WTC11 (cell line): ENCODE results near the gene SLC25A22. TPM values are rescaled to one million over a fixed set of nuclear protein-coding genes. Genes with fewer than 3 reads are reported as not detected.

Source experiments
- ATAC-seq: fragments of 200-7000 bp; cut with Tn5 transposase; 2 replicates; pipeline ENCODE4 v1.10.0; 2021; ENCODE audit warnings: mild to moderate bottlenecking, moderate library complexity
- CTCF ChIA-PET: fragments of 300-600 bp; sonication (Branson Sonifier 250); formaldehyde crosslinking; loops from one replicate; lab custom pipeline; 2021; ENCODE audit warnings: antibody characterized with exemption; lab: Charles Lee
- POLR2A ChIA-PET: fragments of 350-600 bp; sonication (Branson Sonifier 250); formaldehyde crosslinking; loops from one replicate; lab custom pipeline; 2021; ENCODE audit warnings: antibody characterized with exemption; lab: Charles Lee
- DNase-seq: peaks from one replicate; pipeline ENCODE4 v3.0.0; 2021; ENCODE audit warnings: low spot score
- H3K27ac Mint-ChIP-seq: 2 replicates; pipeline ENCODE4 v1.8.0; 2021; ENCODE audit warnings: mixed read lengths
- H3K27me3 Mint-ChIP-seq: 2 replicates; pipeline ENCODE4 v1.8.0; 2021; ENCODE audit warnings: low read depth, mild to moderate bottlenecking, moderate library complexity, mixed read lengths
- H3K36me3 Mint-ChIP-seq: 2 replicates; pipeline ENCODE4 v1.8.0; 2021; ENCODE audit warnings: mixed read lengths
- H3K4me1 Mint-ChIP-seq: 2 replicates; pipeline ENCODE4 v1.8.0; 2022; ENCODE audit warnings: mixed read lengths
- H3K4me3 Mint-ChIP-seq: 2 replicates; pipeline ENCODE4 v1.8.0; 2021; ENCODE audit warnings: mild to moderate bottlenecking, moderate library complexity, mixed read lengths
- H3K9me3 Mint-ChIP-seq: 2 replicates; pipeline ENCODE4 v1.8.0; 2021; ENCODE audit warnings: mixed read lengths
- ELF4 ChIP-seq: sonication (generic); formaldehyde crosslinking; IDR thresholded peaks from 2 replicates; pipeline ENCODE4 v1.8.1; 2022; ENCODE audit warnings: low read depth, mild to moderate bottlenecking, moderate library complexity, missing genetic modification reagents
- ETV6 ChIP-seq: sonication (generic); formaldehyde crosslinking; IDR thresholded peaks from 2 replicates; pipeline ENCODE4 v1.8.1; 2022; ENCODE audit warnings: mild to moderate bottlenecking, missing genetic modification reagents
- GTF2I ChIP-seq: fragments of 250-450 bp; sonication (Bioruptor Pico); conservative IDR thresholded peaks from 2 replicates; pipeline ENCODE4 v1.4.0; 2021; ENCODE audit warnings: mild to moderate bottlenecking
- NFATC4 ChIP-seq: fragments of 250-450 bp; sonication (Bioruptor Pico); IDR thresholded peaks from 2 replicates; pipeline ENCODE4 v1.9.0; 2021; ENCODE audit warnings: mild to moderate bottlenecking
- NR2C2 ChIP-seq: sonication (generic); formaldehyde crosslinking; IDR thresholded peaks from 2 replicates; pipeline ENCODE4 v1.8.0; 2022; ENCODE audit warnings: mild to moderate bottlenecking, missing genetic modification reagents
- ZNF396 ChIP-seq: fragments of 250-450 bp; sonication (Bioruptor Pico); IDR thresholded peaks from 2 replicates; pipeline ENCODE4 v1.8.0; 2021; ENCODE audit warnings: mild to moderate bottlenecking, moderate library complexity, borderline replicate concordance
- ZNF416 ChIP-seq: fragments of 250-450 bp; sonication (Bioruptor Pico); IDR thresholded peaks from 2 replicates; pipeline ENCODE4 v1.9.0; 2021; ENCODE audit warnings: mild to moderate bottlenecking, inconsistent platforms
- ZNF423 ChIP-seq: fragments of 250-450 bp; sonication (Bioruptor Pico); IDR thresholded peaks from 2 replicates; pipeline ENCODE4 v2.1.2; 2022; ENCODE audit warnings: mild to moderate bottlenecking, moderate library complexity
- ZNF671 ChIP-seq: fragments of 250-450 bp; sonication (Bioruptor Pico); IDR thresholded peaks from 2 replicates; pipeline ENCODE4 v1.8.0; 2021; ENCODE audit warnings: mild to moderate bottlenecking
- total RNA-seq: library from RNA; stranded (reverse); gene quantifications from 3 replicates; pipeline ENCODE4 v1.2.3, GENCODE V29; 2021
- TF ChIP-seq, protein P1 (sequence below): fragments of 250-450 bp; sonication (Bioruptor Pico); IDR thresholded peaks from 2 replicates; pipeline ENCODE4 v1.9.0; 2021; ENCODE audit warnings: mild to moderate bottlenecking, borderline replicate concordance
- TF ChIP-seq, protein P2 (sequence below): sonication (generic); formaldehyde crosslinking; IDR thresholded peaks from 2 replicates; pipeline ENCODE4 v1.8.0; 2023; ENCODE audit warnings: mild to moderate bottlenecking, missing genetic modification reagents
- TF ChIP-seq, protein P3 (sequence below): sonication (generic); formaldehyde crosslinking; IDR thresholded peaks from 2 replicates; pipeline ENCODE4 v1.8.0; 2022; ENCODE audit warnings: mild to moderate bottlenecking, missing genetic modification reagents
- TF ChIP-seq, protein P4 (sequence below): sonication (generic); formaldehyde crosslinking; IDR thresholded peaks from 2 replicates; pipeline ENCODE4 v1.8.0; 2022; ENCODE audit warnings: mild to moderate bottlenecking, missing genetic modification reagents

Gene SLC25A22
- total RNA-seq, 1 experiment from 2014 or later = 44.8 TPM

DNA sequence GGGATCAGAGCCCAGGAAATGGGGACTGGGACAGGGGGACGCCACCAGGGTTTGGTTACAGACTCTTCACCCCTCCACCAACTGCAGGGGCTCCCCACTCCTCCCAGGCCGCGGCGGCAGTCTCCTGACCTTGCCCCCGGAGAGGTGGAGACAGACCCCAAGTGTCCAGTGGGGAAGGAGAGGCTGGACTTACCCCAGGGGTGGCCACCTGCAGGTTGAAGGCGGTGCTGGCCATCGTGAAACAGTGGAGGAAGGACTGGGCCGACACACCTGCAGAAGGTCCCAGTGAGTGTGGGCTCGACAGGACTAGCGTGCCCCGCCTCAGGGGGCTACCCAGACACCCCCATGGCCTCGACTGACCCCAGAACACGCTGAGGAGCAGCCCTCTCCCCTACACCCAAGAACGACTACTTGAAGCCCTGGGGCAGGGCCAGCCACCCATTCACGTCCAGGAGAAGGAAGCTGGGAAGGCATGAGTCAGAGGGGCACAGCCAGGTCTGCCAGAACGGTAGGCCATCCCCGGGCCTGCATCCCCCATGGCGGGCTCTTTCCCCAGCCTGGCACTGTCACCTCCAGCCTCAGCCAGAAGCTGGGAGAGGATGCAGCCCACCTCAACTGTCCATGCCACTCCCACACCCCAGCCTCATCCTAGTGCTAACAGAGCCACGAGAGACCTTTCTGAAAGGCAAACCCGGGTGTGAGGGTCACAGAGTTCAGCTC is 23.0 kb downstream of the SLC25A22 start:
- ATAC-seq = no peak
- H3K4me3 Mint-ChIP-seq = peak overlapping the region; percentile 55
- H3K27ac Mint-ChIP-seq = peak overlapping the region; percentile 63; the same call in 1 of the 2 replicates
- peaks cover 19% of the 10 kb centered on the region for H3K4me1 Mint-ChIP-seq
- DNase-seq = peak; percentile 15
- H3K27me3 Mint-ChIP-seq = no peaks in the 10 kb centered on the region
- TF ChIP-seq ZNF396 (no peak), ZNF423 (CRISPR knock-in tag) (no peak), ZNF671 (CRISPR knock-in tag) (no peak), NR2C2 (no peak), GTF2I (CRISPR knock-in tag) (no peak)
- TF ChIP-seq, protein P1, sequence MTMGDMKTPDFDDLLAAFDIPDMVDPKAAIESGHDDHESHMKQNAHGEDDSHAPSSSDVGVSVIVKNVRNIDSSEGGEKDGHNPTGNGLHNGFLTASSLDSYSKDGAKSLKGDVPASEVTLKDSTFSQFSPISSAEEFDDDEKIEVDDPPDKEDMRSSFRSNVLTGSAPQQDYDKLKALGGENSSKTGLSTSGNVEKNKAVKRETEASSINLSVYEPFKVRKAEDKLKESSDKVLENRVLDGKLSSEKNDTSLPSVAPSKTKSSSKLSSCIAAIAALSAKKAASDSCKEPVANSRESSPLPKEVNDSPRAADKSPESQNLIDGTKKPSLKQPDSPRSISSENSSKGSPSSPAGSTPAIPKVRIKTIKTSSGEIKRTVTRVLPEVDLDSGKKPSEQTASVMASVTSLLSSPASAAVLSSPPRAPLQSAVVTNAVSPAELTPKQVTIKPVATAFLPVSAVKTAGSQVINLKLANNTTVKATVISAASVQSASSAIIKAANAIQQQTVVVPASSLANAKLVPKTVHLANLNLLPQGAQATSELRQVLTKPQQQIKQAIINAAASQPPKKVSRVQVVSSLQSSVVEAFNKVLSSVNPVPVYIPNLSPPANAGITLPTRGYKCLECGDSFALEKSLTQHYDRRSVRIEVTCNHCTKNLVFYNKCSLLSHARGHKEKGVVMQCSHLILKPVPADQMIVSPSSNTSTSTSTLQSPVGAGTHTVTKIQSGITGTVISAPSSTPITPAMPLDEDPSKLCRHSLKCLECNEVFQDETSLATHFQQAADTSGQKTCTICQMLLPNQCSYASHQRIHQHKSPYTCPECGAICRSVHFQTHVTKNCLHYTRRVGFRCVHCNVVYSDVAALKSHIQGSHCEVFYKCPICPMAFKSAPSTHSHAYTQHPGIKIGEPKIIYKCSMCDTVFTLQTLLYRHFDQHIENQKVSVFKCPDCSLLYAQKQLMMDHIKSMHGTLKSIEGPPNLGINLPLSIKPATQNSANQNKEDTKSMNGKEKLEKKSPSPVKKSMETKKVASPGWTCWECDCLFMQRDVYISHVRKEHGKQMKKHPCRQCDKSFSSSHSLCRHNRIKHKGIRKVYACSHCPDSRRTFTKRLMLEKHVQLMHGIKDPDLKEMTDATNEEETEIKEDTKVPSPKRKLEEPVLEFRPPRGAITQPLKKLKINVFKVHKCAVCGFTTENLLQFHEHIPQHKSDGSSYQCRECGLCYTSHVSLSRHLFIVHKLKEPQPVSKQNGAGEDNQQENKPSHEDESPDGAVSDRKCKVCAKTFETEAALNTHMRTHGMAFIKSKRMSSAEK (CRISPR knock-in tag) = no peak
- TF ChIP-seq, protein P2, sequence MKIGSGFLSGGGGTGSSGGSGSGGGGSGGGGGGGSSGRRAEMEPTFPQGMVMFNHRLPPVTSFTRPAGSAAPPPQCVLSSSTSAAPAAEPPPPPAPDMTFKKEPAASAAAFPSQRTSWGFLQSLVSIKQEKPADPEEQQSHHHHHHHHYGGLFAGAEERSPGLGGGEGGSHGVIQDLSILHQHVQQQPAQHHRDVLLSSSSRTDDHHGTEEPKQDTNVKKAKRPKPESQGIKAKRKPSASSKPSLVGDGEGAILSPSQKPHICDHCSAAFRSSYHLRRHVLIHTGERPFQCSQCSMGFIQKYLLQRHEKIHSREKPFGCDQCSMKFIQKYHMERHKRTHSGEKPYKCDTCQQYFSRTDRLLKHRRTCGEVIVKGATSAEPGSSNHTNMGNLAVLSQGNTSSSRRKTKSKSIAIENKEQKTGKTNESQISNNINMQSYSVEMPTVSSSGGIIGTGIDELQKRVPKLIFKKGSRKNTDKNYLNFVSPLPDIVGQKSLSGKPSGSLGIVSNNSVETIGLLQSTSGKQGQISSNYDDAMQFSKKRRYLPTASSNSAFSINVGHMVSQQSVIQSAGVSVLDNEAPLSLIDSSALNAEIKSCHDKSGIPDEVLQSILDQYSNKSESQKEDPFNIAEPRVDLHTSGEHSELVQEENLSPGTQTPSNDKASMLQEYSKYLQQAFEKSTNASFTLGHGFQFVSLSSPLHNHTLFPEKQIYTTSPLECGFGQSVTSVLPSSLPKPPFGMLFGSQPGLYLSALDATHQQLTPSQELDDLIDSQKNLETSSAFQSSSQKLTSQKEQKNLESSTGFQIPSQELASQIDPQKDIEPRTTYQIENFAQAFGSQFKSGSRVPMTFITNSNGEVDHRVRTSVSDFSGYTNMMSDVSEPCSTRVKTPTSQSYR (CRISPR knock-in tag) = no peak
- TF ChIP-seq, protein P3, sequence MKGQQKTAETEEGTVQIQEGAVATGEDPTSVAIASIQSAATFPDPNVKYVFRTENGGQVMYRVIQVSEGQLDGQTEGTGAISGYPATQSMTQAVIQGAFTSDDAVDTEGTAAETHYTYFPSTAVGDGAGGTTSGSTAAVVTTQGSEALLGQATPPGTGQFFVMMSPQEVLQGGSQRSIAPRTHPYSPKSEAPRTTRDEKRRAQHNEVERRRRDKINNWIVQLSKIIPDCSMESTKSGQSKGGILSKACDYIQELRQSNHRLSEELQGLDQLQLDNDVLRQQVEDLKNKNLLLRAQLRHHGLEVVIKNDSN = no peak
- ChIA-PET CTCF (interaction anchor here (0.6 to 1.6 kb wide), 7 partner anchors 9 to 79 kb away, joined by 3 to 8 read pairs (median 4); partner anchors contain the start of genes CEND1 and TMEM80), POLR2A (no interaction called here)
- H3K36me3 Mint-ChIP-seq = peaks cover 8% of the 10 kb centered on the region; the same call in 1 of the 2 replicates
- H3K9me3 Mint-ChIP-seq = no peaks in the 10 kb centered on the region

DNA sequence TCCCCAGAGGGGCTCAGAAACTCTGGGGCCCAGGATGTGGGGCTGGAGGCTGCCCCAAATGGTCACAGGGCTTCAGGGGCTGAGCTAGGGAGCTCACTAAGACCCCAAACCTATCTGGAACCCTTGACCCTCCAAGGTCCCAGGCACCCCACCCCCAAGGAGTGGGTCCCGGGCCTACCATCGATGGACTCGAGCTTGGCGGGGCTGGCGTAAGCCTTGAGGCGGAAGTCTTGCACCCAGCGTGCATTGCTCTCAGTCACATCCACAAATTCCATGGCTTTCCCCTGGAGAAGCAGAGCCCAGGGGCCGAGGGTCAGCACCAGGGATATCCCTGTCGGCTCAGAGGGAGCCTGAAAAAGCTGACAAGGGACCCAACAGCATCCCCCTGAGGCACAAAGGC is 24.3 kb downstream of the SLC25A22 start:
- POLR2A ChIA-PET = no interaction called here
- Mint-ChIP-seq H3K27ac (no peak overlapping the region), H3K4me1 (peaks cover 12% of the 10 kb centered on the region), H3K4me3 (no peak overlapping the region), H3K36me3 (peaks cover 9% of the 10 kb centered on the region; the same call in 1 of the 2 replicates), H3K9me3 (no peaks in the 10 kb centered on the region), H3K27me3 (no peaks in the 10 kb centered on the region)
- ATAC-seq (no peak), DNase-seq (no peak)
- CTCF ChIA-PET = interaction anchor here (0.5 kb wide), 1 partner anchor 12 kb away, joined by 3 read pairs; no protein-coding TSS in a partner anchor
- no peak for TF ChIP-seq ZNF416
- no peak for TF ChIP-seq ETV6 (CRISPR knock-in tag)
- no peak for TF ChIP-seq ELF4 (CRISPR knock-in tag)
- no peak for TF ChIP-seq NFATC4 (CRISPR knock-in tag)
- TF ChIP-seq, protein P4, sequence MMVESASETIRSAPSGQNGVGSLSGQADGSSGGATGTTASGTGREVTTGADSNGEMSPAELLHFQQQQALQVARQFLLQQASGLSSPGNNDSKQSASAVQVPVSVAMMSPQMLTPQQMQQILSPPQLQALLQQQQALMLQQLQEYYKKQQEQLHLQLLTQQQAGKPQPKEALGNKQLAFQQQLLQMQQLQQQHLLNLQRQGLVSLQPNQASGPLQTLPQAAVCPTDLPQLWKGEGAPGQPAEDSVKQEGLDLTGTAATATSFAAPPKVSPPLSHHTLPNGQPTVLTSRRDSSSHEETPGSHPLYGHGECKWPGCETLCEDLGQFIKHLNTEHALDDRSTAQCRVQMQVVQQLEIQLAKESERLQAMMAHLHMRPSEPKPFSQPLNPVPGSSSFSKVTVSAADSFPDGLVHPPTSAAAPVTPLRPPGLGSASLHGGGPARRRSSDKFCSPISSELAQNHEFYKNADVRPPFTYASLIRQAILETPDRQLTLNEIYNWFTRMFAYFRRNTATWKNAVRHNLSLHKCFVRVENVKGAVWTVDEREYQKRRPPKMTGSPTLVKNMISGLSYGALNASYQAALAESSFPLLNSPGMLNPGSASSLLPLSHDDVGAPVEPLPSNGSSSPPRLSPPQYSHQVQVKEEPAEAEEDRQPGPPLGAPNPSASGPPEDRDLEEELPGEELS (CRISPR knock-in tag) = no peak
